Measurements from ENCODE around the gene C5orf58.

C5orf58 gene

DNA sequence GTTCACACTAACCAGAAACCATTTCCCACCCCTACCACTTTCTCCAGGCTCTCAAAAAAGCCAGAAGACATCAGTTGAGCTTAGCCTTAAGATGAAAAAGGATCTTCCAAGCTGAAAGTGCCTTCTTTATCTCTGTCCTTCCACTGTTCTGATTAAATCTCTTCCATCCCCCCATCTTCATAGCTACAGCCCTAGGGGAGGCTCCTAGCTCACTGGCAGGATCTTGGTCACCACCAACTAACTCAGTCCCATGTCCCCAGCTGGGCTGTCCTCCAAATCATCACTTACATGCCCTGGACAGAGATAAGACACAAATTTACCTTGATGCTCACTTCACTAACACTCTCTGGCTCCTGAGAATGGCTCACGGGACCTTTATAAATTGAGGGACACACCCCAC is 50.5 kb downstream of the C5orf58 start:
- DNase-seq (ENCODE audit: low spot score), result no peak

DNA sequence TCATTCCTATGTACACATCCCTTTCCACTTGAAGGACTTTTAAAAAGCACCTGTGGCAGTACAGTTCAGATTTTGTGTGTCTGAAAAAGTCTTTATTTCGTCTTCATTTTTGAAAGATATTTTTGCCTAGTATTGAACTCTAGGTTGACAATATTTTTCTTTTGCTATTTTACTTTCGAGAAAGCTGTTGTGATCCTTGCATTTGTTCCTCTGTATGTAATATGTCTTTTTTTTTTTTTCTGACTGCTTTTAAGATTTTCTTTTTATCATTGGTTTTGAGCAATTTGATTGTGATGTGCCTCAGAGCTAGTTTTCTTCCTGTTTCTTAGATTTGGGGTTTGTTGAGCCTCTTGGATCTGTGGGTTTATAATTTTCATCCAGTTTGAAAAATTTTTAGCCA is 51.4 kb downstream of the C5orf58 start:
- no peak for DNase-seq (ENCODE audit: low spot score)

GRCh38 chr5:170285181-170285580 is 52.4 kb downstream of the C5orf58 start:
- no peak for DNase-seq (ENCODE audit: low spot score)

- no peak for DNase-seq (ENCODE audit: low spot score)
Observed at GRCh38 chr5:170286386-170286925, 53.7 kb downstream of the C5orf58 start.

GRCh38 chr5:170287532-170287931 is 54.7 kb downstream of the C5orf58 start:
- DNase-seq (ENCODE audit: low spot score), result no peak

GRCh38 chr5:170288151-170288550 is 55.4 kb downstream of the C5orf58 start:
- no peak for DNase-seq (ENCODE audit: low spot score)

DNA sequence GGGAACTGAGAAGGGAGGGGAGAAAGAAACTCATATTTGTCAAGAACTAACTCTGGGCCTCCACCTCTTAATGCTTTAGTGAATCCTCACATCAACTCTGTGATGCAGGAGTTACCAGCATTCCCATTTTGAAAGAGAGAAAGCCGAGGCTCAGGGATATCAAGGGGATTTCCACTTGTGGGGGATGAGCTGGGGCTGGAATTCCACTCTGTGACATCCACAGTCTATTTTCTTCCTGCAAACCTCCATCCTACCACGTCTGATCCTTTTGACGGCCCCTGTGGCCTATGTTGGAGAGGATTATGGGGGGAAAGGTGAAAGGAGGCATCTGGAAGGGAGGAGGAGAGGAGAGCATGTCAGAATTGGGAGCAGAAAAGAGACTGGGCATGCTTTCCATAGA is 55.8 kb downstream of the C5orf58 start:
- DNase-seq (ENCODE audit: low spot score), result no peak

- no peak for DNase-seq (ENCODE audit: low spot score)
Observed at GRCh38 chr5:170289121-170289520, 56.3 kb downstream of the C5orf58 start.

DNA sequence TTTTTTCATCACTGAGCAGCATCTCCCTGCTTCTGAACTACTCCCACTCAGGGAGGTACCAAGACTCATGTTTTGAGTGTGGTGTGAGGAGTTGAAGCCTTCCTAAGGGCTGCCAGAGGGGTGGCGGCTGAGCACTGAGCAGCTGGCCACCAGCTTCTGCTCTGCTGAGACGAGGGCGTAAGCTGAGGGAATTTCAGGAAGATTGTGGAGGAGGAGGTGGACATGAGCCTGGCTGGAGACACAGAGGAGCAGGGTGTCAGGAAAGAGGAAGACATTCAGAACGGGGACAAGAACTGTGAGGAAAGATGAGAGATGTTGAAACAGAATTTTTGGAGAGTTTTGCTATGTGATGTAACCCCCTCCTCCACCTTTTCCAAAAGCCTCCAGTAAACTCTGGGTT is 57.0 kb downstream of the C5orf58 start:
- DNase-seq (ENCODE audit: low spot score), result no peak

DNA sequence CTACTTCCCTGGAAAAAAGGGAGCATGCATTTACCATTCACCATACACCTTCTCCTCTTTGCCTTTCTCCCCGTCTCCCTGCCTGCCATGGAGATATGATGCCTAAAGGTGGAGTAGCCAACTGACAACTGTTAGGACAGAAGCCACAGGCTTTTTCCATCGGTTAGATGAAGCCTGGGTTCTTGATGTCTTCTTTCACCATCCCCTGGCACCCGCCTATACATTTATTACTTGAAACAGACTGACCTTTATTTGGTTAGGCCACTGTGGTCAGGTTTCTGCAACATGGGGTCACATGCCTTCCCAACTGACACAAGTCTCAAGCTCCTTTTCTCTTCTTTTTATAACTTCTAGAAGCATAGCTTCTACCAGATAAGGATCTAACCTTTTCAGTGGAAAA is 57.7 kb downstream of the C5orf58 start:
- DNase-seq (ENCODE audit: low spot score), result no peak

GRCh38 chr5:170292179-170293104 is 59.7 kb downstream of the C5orf58 start:
- DNase-seq (ENCODE audit: low spot score), result no peak

- no peak for DNase-seq (ENCODE audit: low spot score)
Observed at GRCh38 chr5:170293273-170293672, 60.5 kb downstream of the C5orf58 start.

DNA sequence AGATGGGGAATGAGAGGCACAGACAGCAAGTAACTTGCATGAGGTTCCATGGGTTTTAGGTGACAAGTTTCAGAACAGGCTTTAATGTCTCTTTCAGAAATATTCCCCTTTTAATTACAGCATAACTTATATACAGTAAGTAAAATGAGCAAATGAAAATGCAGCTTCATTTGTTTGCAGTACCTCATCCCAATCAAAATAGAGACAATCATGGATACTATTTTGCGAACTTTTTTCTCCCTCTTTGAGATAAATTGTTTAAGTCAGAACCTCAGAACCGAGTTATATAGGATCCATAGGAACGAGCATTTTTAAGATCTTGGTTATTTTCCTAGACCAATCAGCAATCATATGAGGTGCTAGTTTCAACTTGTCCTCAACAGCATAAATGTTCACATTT is 61.3 kb downstream of the C5orf58 start:
- no peak for DNase-seq (ENCODE audit: low spot score)

DNA sequence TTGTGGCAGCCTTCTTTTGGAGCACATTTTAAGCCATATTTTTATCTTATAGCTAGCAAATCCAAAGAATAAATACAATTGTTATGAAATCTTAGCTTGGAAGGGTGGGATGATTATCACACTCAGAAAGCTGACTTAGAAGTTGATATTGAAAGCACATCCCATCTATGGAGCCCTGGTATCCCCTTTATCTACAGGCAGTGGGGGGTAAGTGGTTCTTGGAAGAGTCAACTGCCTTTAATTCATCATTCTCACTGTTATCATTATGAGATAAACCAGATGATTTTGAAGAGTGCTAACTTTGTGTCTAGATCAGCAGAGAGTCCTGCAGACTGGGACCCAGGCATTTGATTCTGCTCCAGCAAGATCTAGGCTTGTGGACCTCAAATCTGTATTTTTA is 61.8 kb downstream of the C5orf58 start:
- no peak for DNase-seq (ENCODE audit: low spot score)

All from HuH-7.5 (cell line).